ENCODE data around the gene LRRIQ3. TPM values are rescaled to one million over a fixed set of nuclear protein-coding genes. Genes with fewer than 3 reads are reported as not detected.

The LRRIQ3 gene
- total RNA-seq, 1 experiment from 2014 or later = 0.63 TPM

- no TSS peak for BruUV-seq (replicated peaks)
- POLR2A ChIA-PET = no interaction called here
These were observed 39.1 kb upstream of the LRRIQ3 start for GRCh38 chr1:74237035-74237434.

GRCh38 chr1:74236440-74236839, 38.5 kb upstream of the LRRIQ3 start:
- CTCF ChIA-PET = no interaction called here
- Mint-ChIP-seq H3K27ac (ENCODE audit: low read depth, unreplicated experiment) (no peak overlapping the region), H3K27me3 (ENCODE audit: insufficient read depth, unreplicated experiment) (peaks cover 10% of the 10 kb centered on the region), H3K36me3 (ENCODE audit: insufficient read depth, unreplicated experiment) (no peaks in the 10 kb centered on the region), H3K4me3 (ENCODE audit: unreplicated experiment) (no peak overlapping the region), H3K9me3 (ENCODE audit: unreplicated experiment) (peaks cover 7% of the 10 kb centered on the region), H3K4me1 (ENCODE audit: insufficient read depth, unreplicated experiment) (no peaks in the 10 kb centered on the region)
- no TSS peak for BruUV-seq (replicated peaks)
- no peak for TF ChIP-seq CTCF (IDR thresholded peaks at IDR 0.05; ENCODE audit: unreplicated experiment)
- no peak for DNase-seq (ENCODE audit: unreplicated experiment)
- intact Hi-C loops (cut with micrococcal nuclease) = no loop called here
- POLR2A ChIA-PET = no interaction called here

More at GRCh38 chr1:74237035-74237434, 39.1 kb upstream of the LRRIQ3 start:
- DNase-seq (ENCODE audit: unreplicated experiment) = no peak
- CTCF ChIA-PET = interaction anchor here (0.6 kb wide), 1 partner anchor 265 kb away, joined by 4 read pairs; no protein-coding TSS in a partner anchor
- TF ChIP-seq CTCF (IDR thresholded peaks at IDR 0.05; ENCODE audit: unreplicated experiment) = no peak
- peaks cover 6% of the 10 kb centered on the region for H3K27me3 Mint-ChIP-seq (ENCODE audit: insufficient read depth, unreplicated experiment)
- H3K27ac Mint-ChIP-seq (ENCODE audit: low read depth, unreplicated experiment) = no peak overlapping the region
- H3K4me1 Mint-ChIP-seq (ENCODE audit: insufficient read depth, unreplicated experiment) = no peaks in the 10 kb centered on the region
- no peak overlapping the region for H3K4me3 Mint-ChIP-seq (ENCODE audit: unreplicated experiment)
- H3K36me3 Mint-ChIP-seq (ENCODE audit: insufficient read depth, unreplicated experiment) = no peaks in the 10 kb centered on the region
- intact Hi-C loops (cut with micrococcal nuclease) = no loop called here
- peaks cover 4% of the 10 kb centered on the region for H3K9me3 Mint-ChIP-seq (ENCODE audit: unreplicated experiment)

GRCh38 chr1:74235153-74235552, 37.2 kb upstream of the LRRIQ3 start, which contains the start of gene TNNI3K:
Gene TNNI3K (plus strand): TSS chr1:74235387. CDS start chr1:74235452, 65 bp downstream.
- H3K36me3 Mint-ChIP-seq (ENCODE audit: insufficient read depth, unreplicated experiment) = no peaks in the 10 kb centered on the region
- H3K27ac Mint-ChIP-seq (ENCODE audit: low read depth, unreplicated experiment) = no peak within 1 kb of the TSS
- no peak within 1 kb of the TSS for H3K4me3 Mint-ChIP-seq (ENCODE audit: unreplicated experiment)
- CTCF ChIA-PET = no interaction called here
- no peak for DNase-seq (ENCODE audit: unreplicated experiment)
- TF ChIP-seq CTCF (IDR thresholded peaks at IDR 0.05; ENCODE audit: unreplicated experiment) = no peak
- peaks cover 7% of the 10 kb centered on the region for H3K9me3 Mint-ChIP-seq (ENCODE audit: unreplicated experiment)
- H3K4me1 Mint-ChIP-seq (ENCODE audit: insufficient read depth, unreplicated experiment) = no peaks in the 10 kb centered on the region
- intact Hi-C loops (cut with micrococcal nuclease) = no loop called here
- POLR2A ChIA-PET = no interaction called here
- peaks cover 10% of the 10 kb centered on the region for H3K27me3 Mint-ChIP-seq (ENCODE audit: insufficient read depth, unreplicated experiment)
- no TSS peak for BruUV-seq (replicated peaks)

- no peaks in the 10 kb centered on the region for H3K36me3 Mint-ChIP-seq (ENCODE audit: insufficient read depth, unreplicated experiment)
- CTCF ChIA-PET = interaction anchor here (0.6 kb wide), 1 partner anchor 245 kb away, joined by 3 read pairs; no protein-coding TSS in a partner anchor
- H3K27ac Mint-ChIP-seq (ENCODE audit: low read depth, unreplicated experiment) = no peak overlapping the region
- TF ChIP-seq CTCF (IDR thresholded peaks at IDR 0.05; ENCODE audit: unreplicated experiment) = no peak
- no peaks in the 10 kb centered on the region for H3K4me1 Mint-ChIP-seq (ENCODE audit: insufficient read depth, unreplicated experiment)
- intact Hi-C loops (cut with micrococcal nuclease) = no loop called here
- POLR2A ChIA-PET = no interaction called here
- no peak overlapping the region for H3K4me3 Mint-ChIP-seq (ENCODE audit: unreplicated experiment)
- H3K27me3 Mint-ChIP-seq (ENCODE audit: insufficient read depth, unreplicated experiment) = no peaks in the 10 kb centered on the region
- peaks cover 29% of the 10 kb centered on the region for H3K9me3 Mint-ChIP-seq (ENCODE audit: unreplicated experiment)
- no peak for DNase-seq (ENCODE audit: unreplicated experiment)
- no TSS peak for BruUV-seq (replicated peaks)
These were observed 25.5 kb upstream of the LRRIQ3 start for GRCh38 chr1:74223453-74223852.
